Gastroesophageal sphincter (tissue), 3 donors: ENCODE measurements around the gene ROR2.

ENCODE experiments used
- POLR2AphosphoS5 ChIP-seq: sonication (generic); formaldehyde crosslinking; IDR thresholded peaks from one replicate; pipeline ENCODE4 v1.6.1; 2017; ENCODE audit warnings: antibody characterized with exemption
- TF ChIP-seq, protein P1 (sequence below), 4 experiments: fragments of 200-600 bp in 2 of 4; fragments of 450-650 bp in 2 of 4; sonication (generic) in 1 of 4; IDR thresholded peaks; one replicate each; pipeline ENCODE4 v1.5.1; 2017 to 2019; ENCODE audit warnings: antibody characterized with exemption in 4 of 4, mild to moderate bottlenecking in 2 of 4, moderate library complexity in 2 of 4

DNA sequence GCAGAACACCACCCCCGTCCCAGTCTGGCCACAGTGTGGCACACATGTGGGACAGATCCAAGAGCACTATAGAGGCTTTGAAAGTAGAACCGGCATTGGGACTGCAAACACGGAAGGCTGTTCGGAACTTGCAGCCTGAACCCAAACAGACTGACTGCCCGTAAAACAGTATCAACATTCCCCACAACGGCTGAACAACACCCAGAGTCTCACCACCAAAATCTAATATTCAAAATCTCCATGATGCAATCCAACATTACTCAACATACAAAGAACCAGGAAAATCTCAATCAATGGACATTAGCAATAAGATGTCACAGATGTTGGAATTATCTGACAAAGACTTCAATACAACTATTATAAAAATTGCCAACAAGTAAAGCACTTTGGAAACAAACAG is 82.3 kb downstream of the ROR2 start:
- no peak for TF ChIP-seq POLR2AphosphoS5
- TF ChIP-seq, protein P1, sequence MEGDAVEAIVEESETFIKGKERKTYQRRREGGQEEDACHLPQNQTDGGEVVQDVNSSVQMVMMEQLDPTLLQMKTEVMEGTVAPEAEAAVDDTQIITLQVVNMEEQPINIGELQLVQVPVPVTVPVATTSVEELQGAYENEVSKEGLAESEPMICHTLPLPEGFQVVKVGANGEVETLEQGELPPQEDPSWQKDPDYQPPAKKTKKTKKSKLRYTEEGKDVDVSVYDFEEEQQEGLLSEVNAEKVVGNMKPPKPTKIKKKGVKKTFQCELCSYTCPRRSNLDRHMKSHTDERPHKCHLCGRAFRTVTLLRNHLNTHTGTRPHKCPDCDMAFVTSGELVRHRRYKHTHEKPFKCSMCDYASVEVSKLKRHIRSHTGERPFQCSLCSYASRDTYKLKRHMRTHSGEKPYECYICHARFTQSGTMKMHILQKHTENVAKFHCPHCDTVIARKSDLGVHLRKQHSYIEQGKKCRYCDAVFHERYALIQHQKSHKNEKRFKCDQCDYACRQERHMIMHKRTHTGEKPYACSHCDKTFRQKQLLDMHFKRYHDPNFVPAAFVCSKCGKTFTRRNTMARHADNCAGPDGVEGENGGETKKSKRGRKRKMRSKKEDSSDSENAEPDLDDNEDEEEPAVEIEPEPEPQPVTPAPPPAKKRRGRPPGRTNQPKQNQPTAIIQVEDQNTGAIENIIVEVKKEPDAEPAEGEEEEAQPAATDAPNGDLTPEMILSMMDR (IDR thresholded peaks at IDR 0.05): no peak
